H1 (cell line): Measurements from ENCODE around the gene PRR36. TPM values are rescaled to one million over a fixed set of nuclear protein-coding genes. Genes with fewer than 3 reads are reported as not detected.

Experiments used
- ATF2 ChIP-seq: IDR thresholded peaks from 2 replicates; pipeline ENCODE4 v1.6.1; 2012; ENCODE audit warnings: low read length, inconsistent platforms
- ATF3 ChIP-seq: IDR thresholded peaks from 2 replicates; pipeline ENCODE4 v1.6.1; 2011; ENCODE audit warnings: low read depth, mild to moderate bottlenecking, low read length; ENCODE audit not compliant: insufficient read depth
- BRCA1 ChIP-seq: IDR thresholded peaks from 2 replicates; pipeline ENCODE4 v1.6.1; 2012; ENCODE audit warnings: low read depth, low read length, improper control_type of control experiment
- SUZ12 ChIP-seq: fragments of 200-600 bp; sonication (generic); IDR thresholded peaks from 2 replicates; pipeline ENCODE4 v1.6.1; 2012; ENCODE audit warnings: mild to moderate bottlenecking, inconsistent platforms, low read length, moderate library complexity, mixed read lengths
- TAF1 ChIP-seq: IDR thresholded peaks from 2 replicates; pipeline ENCODE4 v1.6.1; 2011; ENCODE audit warnings: mild to moderate bottlenecking, low read depth, low read length
- TBP ChIP-seq: IDR thresholded peaks from 2 replicates; pipeline ENCODE4 v1.6.1; 2011; ENCODE audit warnings: low read depth, low read length, improper control_type of control experiment
- TCF12 ChIP-seq: IDR thresholded peaks from 2 replicates; pipeline ENCODE4 v1.6.1; 2011; ENCODE audit warnings: low read depth, mild to moderate bottlenecking, low read length
- polyA plus RNA-seq, 7 experiments: library from polyadenylated mRNA; depleted of rRNA in 3 of 7; stranded (reverse) in 5 of 7; unstranded in 2 of 7; fragments of >200 nt in 5 of 7; fragments of 200-250 nt in 2 of 7; gene quantifications; 1 replicate in 5 of 7; 2 replicates in 1 of 7; 4 replicates in 1 of 7; pipeline versions ENCODE4 v1.2.1 to v1.2.3, GENCODE V29; 2011 to 2013; ENCODE audit warnings: missing spikeins in 2 of 7, mixed read lengths in 2 of 7
- total RNA-seq: library from RNA; stranded (reverse); fragmentation: NEBNext Ultra II Directional; extraction: Animal tissue kit (Norgen Biotek cat#: 25700); gene quantifications from 2 replicates; pipeline ENCODE4 v1.2.1, GENCODE V29; 2021

Gene PRR36
- total and polyA plus RNA-seq, 2 of the 8 experiments (the other 6 are each of a cell fraction or from before 2014, with no cell fraction given): 1.6 to 23.9 TPM

GRCh38 chr19:7887408-7888144 is 13.4 kb upstream of the PRR36 start (continued):
- no peak for TF ChIP-seq ATF2
- no peak for TF ChIP-seq TAF1
- TF ChIP-seq SUZ12: no peak
- TF ChIP-seq TCF12: no peak
- no peak for TF ChIP-seq BRCA1
- no peak for TF ChIP-seq ATF3
- no peak for TF ChIP-seq TBP
